K562 (cell line): ENCODE measurements around the gene LEO1. TPM values are rescaled to one million over a fixed set of nuclear protein-coding genes. Genes with fewer than 3 reads are reported as not detected.

Experiments used
- DLX4 ChIP-seq: fragments of 250-450 bp; sonication (Bioruptor Pico); IDR thresholded peaks from 2 replicates; pipeline ENCODE4 v1.6.1; 2021; ENCODE audit warnings: mild to moderate bottlenecking
- FIP1L1 ChIP-seq: fragments of 200-400 bp; formaldehyde crosslinking; IDR thresholded peaks from 2 replicates; pipeline ENCODE4 v1.6.1; 2018; ENCODE audit warnings: mild to moderate bottlenecking, low read depth, low read length; ENCODE audit not compliant: poor library complexity, severe bottlenecking
- GATAD2A ChIP-seq: fragments of 450-650 bp; IDR thresholded peaks from 2 replicates; pipeline ENCODE4 v1.6.1; 2017
- HDGF ChIP-seq: fragments of 450-650 bp; IDR thresholded peaks from 2 replicates; pipeline ENCODE4 v1.6.1; 2016
- HES1 ChIP-seq: fragments of 450-650 bp; IDR thresholded peaks from 2 replicates; pipeline ENCODE4 v1.6.1; 2016; ENCODE audit warnings: low read depth, mild to moderate bottlenecking, moderate library complexity
- HMGN3 ChIP-seq: IDR thresholded peaks from 2 replicates; pipeline ENCODE4 v1.6.1; 2011; ENCODE audit warnings: borderline replicate concordance, low read depth, mild to moderate bottlenecking, mixed read lengths, low read length; ENCODE audit not compliant: insufficient read length; ENCODE audit errors: extremely low read depth
- MNT ChIP-seq, 2 experiments: fragments of 450-650 bp; conservative IDR thresholded peaks; 2 replicates each; pipeline ENCODE4 v1.6.1; 2017; ENCODE audit warnings: mild to moderate bottlenecking in 2 of 2, moderate library complexity in 2 of 2
- NCOA1 ChIP-seq: fragments of 450-650 bp; IDR thresholded peaks from 2 replicates; pipeline ENCODE4 v1.6.1; 2016; ENCODE audit warnings: low read depth
- RUNX1 ChIP-seq: sonication (generic); IDR thresholded peaks from 2 replicates; pipeline ENCODE4 v1.6.1; 2016; ENCODE audit warnings: antibody characterized with exemption, low read depth
- SNIP1 ChIP-seq: fragments of 450-650 bp; IDR thresholded peaks from 2 replicates; pipeline ENCODE4 v1.7.1; 2017; ENCODE audit warnings: low read depth, mild to moderate bottlenecking
- TBP ChIP-seq: optimal IDR thresholded peaks from 2 replicates; pipeline ENCODE3; 2011; ENCODE audit warnings: low read depth, low read length, improper control_type of control experiment
- TCF3 ChIP-seq: sonication (generic); formaldehyde crosslinking; IDR thresholded peaks from 2 replicates; pipeline ENCODE4 v1.4.0; 2020; ENCODE audit warnings: mild to moderate bottlenecking, missing genetic modification reagents
- TFAP4 ChIP-seq: sonication (generic); formaldehyde crosslinking; IDR thresholded peaks from 2 replicates; pipeline ENCODE4 v1.8.0; 2022; ENCODE audit warnings: missing genetic modification reagents, mild to moderate bottlenecking, moderate library complexity, borderline replicate concordance
- USF2 ChIP-seq: sonication (generic); formaldehyde crosslinking; IDR thresholded peaks from 2 replicates; pipeline ENCODE4 v1.5.0; 2020; ENCODE audit warnings: missing genetic modification reagents
- ZNF76 ChIP-seq: fragments of 250-450 bp; sonication (Bioruptor Pico); IDR thresholded peaks from 2 replicates; pipeline ENCODE4 v1.4.0; 2020; ENCODE audit warnings: mild to moderate bottlenecking, moderate library complexity, borderline replicate concordance
- polyA plus RNA-seq, 8 experiments: library from polyadenylated mRNA; depleted of rRNA in 4 of 8; stranded (reverse) in 5 of 8; unstranded in 3 of 8; fragments of >200 nt; fragmentation: Nextera tagmentation in 2 of 8; fragmentation: Illumina TruSeq in 1 of 8; extraction: Ambion mirVana in 2 of 8; extraction: Trizol in 1 of 8; gene quantifications; 2 replicates each; pipeline versions ENCODE4 v1.2.1 to v1.2.3, GENCODE V29; 2011 to 2014; ENCODE audit warnings: inconsistent platforms in 1 of 8, missing spikeins in 1 of 8
- total RNA-seq, 7 experiments: library from RNA; depleted of rRNA in 6 of 7; stranded (reverse); fragments of >200 nt in 6 of 7; fragmentation: Illumina TruSeq in 2 of 7; extraction: Trizol in 2 of 7; gene quantifications; 2 replicates each; pipeline versions ENCODE4 v1.2.1 to v1.2.3, GENCODE V29; 2011 to 2021; ENCODE audit warnings: low replicate concordance in 1 of 7

Gene LEO1
- total and polyA plus RNA-seq, 9 of the 15 experiments (the other 6 are each of a cell fraction or from before 2014, with no cell fraction given): 8.4 to 48.3 (median 37.9) TPM

GRCh38 chr15:52018693-52019393 lies 47.3 kb upstream of the LEO1 start, which contains the start of gene MAPK6 (continued):
- TF ChIP-seq HES1 (peak; percentile 98), HMGN3 (peak; percentile 92), RUNX1 (0 out of 2 replicates have a peak, but pooled peaks have one; percentile 45), ZNF76 (CRISPR knock-in tag) (no peak), MNT (conservative IDR thresholded peaks at IDR 0.05) (peak; percentile 91 to 92), NCOA1 (no peak), GATAD2A (peak; percentile 44; the same call in 1 of the 2 replicates), TBP (peak; percentile 95), USF2 (CRISPR knock-in tag) (peak; percentile 54), DLX4 (CRISPR knock-in tag) (no peak), TFAP4 (CRISPR knock-in tag) (peak; percentile 87), SNIP1 (no peak), HDGF (0 out of 2 replicates have a peak, but pooled peaks have one; percentile 54), FIP1L1 (peak; percentile 88), TCF3 (CRISPR knock-in tag) (no peak; the same call in 1 of the 2 replicates)
